ENCODE data around the gene REG1B.

DNA sequence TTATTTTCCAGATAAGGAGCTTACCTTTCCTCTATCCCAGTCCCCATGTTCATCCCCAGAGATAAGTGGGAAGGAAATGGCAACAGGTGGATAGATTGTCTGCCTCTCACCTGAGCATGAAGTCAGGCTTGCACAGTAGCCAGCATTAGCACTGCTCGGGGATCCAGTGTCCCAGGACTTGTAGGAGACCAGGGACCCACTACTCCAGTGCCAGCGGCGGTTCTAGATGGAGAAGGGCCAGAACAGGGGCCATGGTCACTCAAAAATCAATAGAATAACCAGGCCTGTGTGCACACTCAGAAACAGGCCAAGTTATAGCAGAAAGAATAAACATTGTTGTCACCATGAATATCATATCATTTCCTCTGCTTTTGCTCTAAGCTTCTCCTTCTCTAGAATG is 2.4 kb downstream of the REG1B start:
- TF ChIP-seq, protein P1, sequence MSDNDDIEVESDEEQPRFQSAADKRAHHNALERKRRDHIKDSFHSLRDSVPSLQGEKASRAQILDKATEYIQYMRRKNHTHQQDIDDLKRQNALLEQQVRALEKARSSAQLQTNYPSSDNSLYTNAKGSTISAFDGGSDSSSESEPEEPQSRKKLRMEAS (IDR thresholded peaks at IDR 0.05): no peak
- TF ChIP-seq REST (IDR thresholded peaks at IDR 0.05; ENCODE audit: low read depth): no peak
- TF ChIP-seq CREB1 (IDR thresholded peaks at IDR 0.05; ENCODE audit: low read depth): no peak
- no peak for TF ChIP-seq EP300 (IDR thresholded peaks at IDR 0.05; ENCODE audit: borderline replicate concordance)
- TF ChIP-seq FOXM1 (IDR thresholded peaks at IDR 0.05; ENCODE audit: borderline replicate concordance, low read depth): no peak
- no peak for TF ChIP-seq NFIC (IDR thresholded peaks at IDR 0.05)
- no peak for TF ChIP-seq USF1 (IDR thresholded peaks at IDR 0.05)
- no peak for TF ChIP-seq RAD21 (IDR thresholded peaks at IDR 0.05; ENCODE audit: low read depth)
- no peak for TF ChIP-seq ZBTB7A (IDR thresholded peaks at IDR 0.05; ENCODE audit: low read depth)
- TF ChIP-seq TAF1 (IDR thresholded peaks at IDR 0.05; ENCODE audit: low read depth): no peak
- TF ChIP-seq TEAD4 (IDR thresholded peaks at IDR 0.05): no peak
- TF ChIP-seq YY1 (IDR thresholded peaks at IDR 0.05; ENCODE audit: low read depth): no peak

Data from Ishikawa (cell line).